Measurements from ENCODE around the gene ARHGAP22.
"Not testable (repeated sequence)": the region's sequence is repeated elsewhere in the genome, so short reads cannot be mapped to it uniquely, and the experiment has no call there.

Gene ARHGAP22

GRCh38 chr10:48604991-48605508 lies at the start of gene ARHGAP22:
TSS of gene ARHGAP22 (minus strand) at chr10:48605073. CDS start at chr10:48604796, 277 bp downstream.
- no peak for DNase-seq

GRCh38 chr10:48653944-48654698 lies 49.2 kb upstream of the ARHGAP22 start:
- no peak for DNase-seq

- DNase-seq: no peak
Measured at GRCh38 chr10:48653347-48653746, 48.5 kb upstream of the ARHGAP22 start.

GRCh38 chr10:48652344-48652743 lies 47.5 kb upstream of the ARHGAP22 start:
- DNase-seq: no peak

- DNase-seq: no peak
Measured at GRCh38 chr10:48651839-48652238, 47.0 kb upstream of the ARHGAP22 start.

- DNase-seq: no peak
Measured at GRCh38 chr10:48651293-48651692, 46.4 kb upstream of the ARHGAP22 start.

- DNase-seq: no peak
Measured at GRCh38 chr10:48649349-48649944, 44.6 kb upstream of the ARHGAP22 start.

- DNase-seq: no peak
Measured at GRCh38 chr10:48648172-48648942, 43.5 kb upstream of the ARHGAP22 start.

- DNase-seq: not testable (repeated sequence)
Measured at GRCh38 chr10:48647073-48647472, 42.2 kb upstream of the ARHGAP22 start.

- no peak for DNase-seq
Measured at GRCh38 chr10:48645600-48645999, 40.7 kb upstream of the ARHGAP22 start.

- DNase-seq: not testable (repeated sequence)
Measured at GRCh38 chr10:48641099-48641690, 36.3 kb upstream of the ARHGAP22 start.

- DNase-seq: no peak
Measured at GRCh38 chr10:48640326-48640725, 35.5 kb upstream of the ARHGAP22 start.

- no peak for DNase-seq
Measured at GRCh38 chr10:48639632-48640031, 34.8 kb upstream of the ARHGAP22 start.

- DNase-seq: no peak
Measured at GRCh38 chr10:48638739-48639527, 34.1 kb upstream of the ARHGAP22 start.

- DNase-seq: no peak
Measured at GRCh38 chr10:48638158-48638557, 33.3 kb upstream of the ARHGAP22 start.

- DNase-seq: no peak
Measured at GRCh38 chr10:48636901-48637300, 32.0 kb upstream of the ARHGAP22 start.

- DNase-seq: no peak
Measured at GRCh38 chr10:48636231-48636630, 31.4 kb upstream of the ARHGAP22 start.

- DNase-seq: no peak
Measured at GRCh38 chr10:48634984-48635557, 30.2 kb upstream of the ARHGAP22 start.

GRCh38 chr10:48634198-48634983 lies 29.5 kb upstream of the ARHGAP22 start:
- no peak for DNase-seq

- no peak for DNase-seq
Measured at GRCh38 chr10:48633381-48634197, 28.7 kb upstream of the ARHGAP22 start.
